Fibroblast of villous mesenchyme (primary cell): ENCODE measurements around the gene KIF26B. TPM values are rescaled to one million over a fixed set of nuclear protein-coding genes. Genes with fewer than 3 reads are reported as not detected.

Source experiments
- DNase-seq: peaks from one replicate; pipeline ENCODE4 v3.0.0-alpha.2; 2010; ENCODE audit warnings: low read depth
- H3K4me3 ChIP-seq: 2 replicates; pipeline ENCODE4 v1.5.1; 2011; ENCODE audit warnings: low read depth, mild to moderate bottlenecking, low read length
- total RNA-seq: library from RNA; depleted of rRNA; stranded (reverse); fragments of >200 nt; gene quantifications from 2 replicates; pipeline ENCODE4 v1.2.3, GENCODE V29; 2012
- TF ChIP-seq, protein P1 (sequence below): IDR thresholded peaks from 2 replicates; pipeline ENCODE4 v1.5.1; 2012; ENCODE audit warnings: low read depth, mild to moderate bottlenecking, low read length; ENCODE audit not compliant: insufficient read depth

The KIF26B gene
- total RNA-seq, 1 donor: 12.1 TPM

DNA sequence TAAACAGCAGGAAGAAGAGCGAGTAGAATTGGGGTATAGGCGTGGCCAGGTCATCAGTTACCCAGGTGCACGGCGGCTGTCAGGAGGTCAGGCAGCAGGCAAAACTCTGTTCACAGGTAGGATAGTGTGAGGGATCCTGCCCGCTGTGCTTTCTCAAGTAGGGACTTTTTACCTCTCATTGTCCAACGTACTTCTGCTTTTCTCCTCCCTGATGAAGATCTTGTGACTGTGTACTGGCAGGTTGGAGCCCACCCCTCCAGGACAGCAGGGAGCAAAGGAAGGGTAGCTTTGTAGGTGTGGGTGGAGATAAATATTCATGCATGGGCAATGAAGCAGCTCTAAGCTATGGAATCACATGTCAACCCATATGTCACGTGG is 373.5 kb downstream of the KIF26B start:
- DNase-seq: no peak
- TF ChIP-seq, protein P1, sequence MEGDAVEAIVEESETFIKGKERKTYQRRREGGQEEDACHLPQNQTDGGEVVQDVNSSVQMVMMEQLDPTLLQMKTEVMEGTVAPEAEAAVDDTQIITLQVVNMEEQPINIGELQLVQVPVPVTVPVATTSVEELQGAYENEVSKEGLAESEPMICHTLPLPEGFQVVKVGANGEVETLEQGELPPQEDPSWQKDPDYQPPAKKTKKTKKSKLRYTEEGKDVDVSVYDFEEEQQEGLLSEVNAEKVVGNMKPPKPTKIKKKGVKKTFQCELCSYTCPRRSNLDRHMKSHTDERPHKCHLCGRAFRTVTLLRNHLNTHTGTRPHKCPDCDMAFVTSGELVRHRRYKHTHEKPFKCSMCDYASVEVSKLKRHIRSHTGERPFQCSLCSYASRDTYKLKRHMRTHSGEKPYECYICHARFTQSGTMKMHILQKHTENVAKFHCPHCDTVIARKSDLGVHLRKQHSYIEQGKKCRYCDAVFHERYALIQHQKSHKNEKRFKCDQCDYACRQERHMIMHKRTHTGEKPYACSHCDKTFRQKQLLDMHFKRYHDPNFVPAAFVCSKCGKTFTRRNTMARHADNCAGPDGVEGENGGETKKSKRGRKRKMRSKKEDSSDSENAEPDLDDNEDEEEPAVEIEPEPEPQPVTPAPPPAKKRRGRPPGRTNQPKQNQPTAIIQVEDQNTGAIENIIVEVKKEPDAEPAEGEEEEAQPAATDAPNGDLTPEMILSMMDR: no peak
- H3K4me3 ChIP-seq: no peak overlapping the region

- TF ChIP-seq, protein P1: no peak
- DNase-seq: no peak
- no peak overlapping the region for H3K4me3 ChIP-seq
These were observed 376.2 kb downstream of the KIF26B start for GRCh38 chr1:245530937-245531336.

DNA sequence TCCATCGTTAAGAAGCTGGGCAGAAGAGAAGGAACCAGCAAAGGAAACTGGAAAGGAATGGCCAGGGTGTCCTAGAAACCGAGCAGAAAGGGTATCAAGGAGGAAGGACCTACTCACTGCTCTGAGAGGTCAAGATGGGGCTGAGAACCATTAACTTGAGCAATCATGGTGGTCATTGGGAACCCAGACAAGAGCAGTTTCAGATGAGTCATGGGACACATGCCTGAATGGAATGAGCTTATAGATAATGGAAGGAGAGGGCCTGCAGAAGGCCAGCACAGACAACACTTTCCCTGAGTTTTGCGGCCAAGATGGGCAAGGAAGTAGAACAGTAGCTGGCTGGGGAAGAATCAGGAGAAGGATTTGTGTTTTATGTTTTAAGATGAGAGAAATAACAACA is 383.2 kb downstream of the KIF26B start:
- TF ChIP-seq, protein P1: no peak
- H3K4me3 ChIP-seq: no peak overlapping the region
- peak; percentile 47 for DNase-seq

DNA sequence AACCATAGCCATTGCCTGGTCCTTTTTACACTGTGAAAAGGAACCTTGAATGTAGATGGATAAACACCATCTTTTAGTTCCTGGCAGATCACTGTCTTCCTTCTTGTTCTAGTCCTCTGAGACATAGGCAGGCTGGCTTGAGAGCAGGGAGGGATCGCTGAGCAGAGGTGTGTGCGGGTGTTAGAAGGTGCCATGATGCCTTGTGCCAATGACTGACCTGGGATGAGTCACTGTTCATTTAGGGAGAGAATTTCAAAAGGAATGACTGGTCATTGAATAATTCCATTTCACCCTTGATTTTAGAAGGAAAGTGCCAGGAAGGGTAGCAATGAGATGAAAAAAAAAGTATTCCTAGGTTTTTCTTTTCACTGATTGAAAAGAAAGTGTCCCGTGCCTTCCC is 383.9 kb downstream of the KIF26B start:
- no peak for DNase-seq
- no peak overlapping the region for H3K4me3 ChIP-seq
- TF ChIP-seq, protein P1: no peak

DNA sequence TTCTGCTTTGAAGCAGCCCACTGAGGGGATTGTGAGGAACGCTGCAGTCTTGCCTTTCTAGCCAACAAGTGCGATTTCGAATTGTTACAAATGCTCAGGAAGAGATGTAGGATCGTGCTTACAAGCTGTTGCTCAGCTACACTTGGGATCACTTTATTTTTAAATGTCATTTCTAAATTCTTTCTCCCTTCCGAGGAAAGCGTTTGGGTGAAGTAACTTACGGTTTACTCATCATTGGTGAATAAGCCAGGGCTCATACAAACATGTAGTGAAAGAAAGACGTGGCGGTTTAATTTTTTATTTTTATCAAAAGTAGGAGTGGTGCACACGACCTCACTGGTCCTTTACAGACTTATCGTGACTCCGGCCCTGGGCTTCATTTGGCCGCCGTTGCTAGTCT is 386.6 kb downstream of the KIF26B start:
- TF ChIP-seq, protein P1: no peak
- DNase-seq: no peak

GRCh38 chr1:245542365-245542764 is 387.6 kb downstream of the KIF26B start:
- TF ChIP-seq, protein P1: no peak
- H3K4me3 ChIP-seq: no peak overlapping the region
- DNase-seq: no peak

More for the DNA sequence above, 386.6 kb downstream of the KIF26B start:
- H3K4me3 ChIP-seq: no peak overlapping the region

GRCh38 chr1:245544236-245544635 is 389.5 kb downstream of the KIF26B start:
- no peak for DNase-seq
- H3K4me3 ChIP-seq: no peak overlapping the region

More at GRCh38 chr1:245544236-245544635, 389.5 kb downstream of the KIF26B start:
- TF ChIP-seq, protein P1: no peak
